Measurements from ENCODE around the gene CSRP1.

The CSRP1 gene

DNA sequence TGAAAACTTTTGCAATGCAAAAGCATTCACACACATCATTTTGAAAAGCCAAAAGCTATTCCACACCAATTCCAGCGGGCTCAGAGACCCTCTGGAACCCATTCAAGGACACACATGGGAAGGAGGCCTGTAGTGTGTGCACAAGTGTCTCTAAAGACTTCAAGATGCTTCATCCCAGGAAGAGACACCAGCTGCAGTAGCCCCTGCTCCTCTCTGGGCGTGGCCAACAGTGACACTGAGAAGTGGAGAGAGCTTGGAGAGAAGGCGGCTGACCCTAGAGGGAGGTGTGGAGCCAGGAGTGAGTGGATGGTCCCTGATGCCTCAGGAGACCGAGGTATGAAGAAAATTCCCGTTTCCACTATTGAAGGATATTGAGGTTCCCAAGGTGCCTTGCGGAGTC, 70.5 kb downstream of the CSRP1 start:
- no peak for DNase-seq (ENCODE audit: low read depth)
- H3K9ac ChIP-seq (ENCODE audit: low read length) = no peak overlapping the region
- no peaks in the 10 kb centered on the region for H3K36me3 ChIP-seq (ENCODE audit: control insufficient read depth, insufficient read depth, low read length, severe bottlenecking)
- no peak overlapping the region for H3K4me3 ChIP-seq (ENCODE audit: low read length)
- peaks cover 6% of the 10 kb centered on the region for H3K9me3 ChIP-seq (ENCODE audit: control insufficient read depth, low read length)
- H3K27me3 ChIP-seq (replicated peaks; ENCODE audit: control insufficient read depth, insufficient read depth, low read length) = no peaks in the 10 kb centered on the region
- H3K4me1 ChIP-seq (ENCODE audit: control insufficient read depth, insufficient read depth, low read length) = peaks cover 12% of the 10 kb centered on the region

DNA sequence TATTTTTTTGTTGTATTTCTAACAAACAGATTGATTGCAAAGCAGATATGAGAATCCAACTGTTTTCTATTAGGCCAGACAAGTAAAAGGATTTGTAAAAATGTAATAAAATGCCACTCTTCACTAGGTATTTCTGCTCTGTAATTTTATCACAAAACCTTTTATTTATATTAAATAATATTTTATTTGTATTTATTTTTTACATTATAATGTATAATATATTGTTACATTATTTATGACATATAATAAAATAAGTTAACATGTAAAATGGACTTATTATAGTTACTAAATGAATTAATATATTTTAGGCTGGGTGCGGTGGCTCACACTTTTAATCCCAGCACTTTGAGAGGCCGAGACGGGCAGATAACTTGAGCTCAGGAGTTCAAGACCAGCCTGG, 72.7 kb downstream of the CSRP1 start:
- H3K4me3 ChIP-seq (ENCODE audit: low read length) = no peak overlapping the region
- no peak for DNase-seq (ENCODE audit: low read depth)
- H3K27me3 ChIP-seq (replicated peaks; ENCODE audit: control insufficient read depth, insufficient read depth, low read length) = peaks cover 3% of the 10 kb centered on the region
- H3K9me3 ChIP-seq (ENCODE audit: control insufficient read depth, low read length) = no peaks in the 10 kb centered on the region
- peaks cover 12% of the 10 kb centered on the region for H3K4me1 ChIP-seq (ENCODE audit: control insufficient read depth, insufficient read depth, low read length)
- no peaks in the 10 kb centered on the region for H3K36me3 ChIP-seq (ENCODE audit: control insufficient read depth, insufficient read depth, low read length, severe bottlenecking)
- no peak overlapping the region for H3K9ac ChIP-seq (ENCODE audit: low read length)

DNA sequence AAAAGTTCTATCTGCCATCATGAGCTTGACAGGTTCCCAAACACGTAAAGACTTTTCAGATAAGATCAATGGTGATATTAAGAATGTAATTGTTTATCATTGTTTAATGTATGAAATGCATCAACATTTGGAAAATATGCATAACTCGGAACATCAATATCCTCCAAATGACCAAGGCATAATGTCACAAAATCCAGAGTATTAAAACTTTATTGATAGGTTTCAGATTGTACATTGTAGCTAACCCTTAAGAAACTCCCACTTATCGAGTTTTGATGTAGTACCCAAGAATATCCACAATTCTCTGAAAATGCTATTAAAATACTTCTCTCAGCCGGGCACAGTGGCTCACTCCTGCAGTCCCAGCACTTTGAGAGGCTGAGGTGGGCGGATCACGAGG, 73.3 kb downstream of the CSRP1 start:
- H3K36me3 ChIP-seq (ENCODE audit: control insufficient read depth, insufficient read depth, low read length, severe bottlenecking) = no peaks in the 10 kb centered on the region
- H3K27me3 ChIP-seq (replicated peaks; ENCODE audit: control insufficient read depth, insufficient read depth, low read length) = peaks cover 3% of the 10 kb centered on the region
- H3K4me3 ChIP-seq (ENCODE audit: low read length) = no peak overlapping the region
- DNase-seq (ENCODE audit: low read depth) = no peak
- H3K4me1 ChIP-seq (ENCODE audit: control insufficient read depth, insufficient read depth, low read length) = peaks cover 12% of the 10 kb centered on the region
- H3K9ac ChIP-seq (ENCODE audit: low read length) = no peak overlapping the region
- no peaks in the 10 kb centered on the region for H3K9me3 ChIP-seq (ENCODE audit: control insufficient read depth, low read length)
